ENCODE measurements around the gene DFFB.

DNA sequence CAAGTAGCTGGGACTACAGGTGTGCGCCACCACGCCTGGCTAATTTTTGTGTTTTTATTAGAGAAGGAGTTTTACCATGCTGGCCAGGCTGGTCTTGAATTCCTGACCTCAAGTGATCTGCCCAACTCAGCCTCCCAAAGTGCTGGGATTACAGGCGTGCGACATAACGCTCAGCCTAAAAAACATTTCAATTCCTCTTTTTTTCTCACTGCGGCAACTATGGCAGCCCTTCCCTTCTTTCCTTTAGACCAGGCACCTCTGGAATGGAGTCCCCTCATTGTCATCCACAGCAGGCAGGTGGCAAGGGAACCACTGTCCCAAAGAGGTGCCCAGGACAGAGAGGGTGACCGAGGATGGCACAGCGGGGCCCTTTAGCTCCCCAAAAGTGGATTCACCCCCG is 14.4 kb upstream of the DFFB start:
- TF ChIP-seq ARNT (IDR thresholded peaks at IDR 0.05): no peak
- TF ChIP-seq BRD9 (IDR thresholded peaks at IDR 0.05; ENCODE audit: low read depth, partially characterized antibody): no peak
- no peak for TF ChIP-seq HDAC2 (IDR thresholded peaks at IDR 0.05)
- TF ChIP-seq POLR2A (conservative IDR thresholded peaks at IDR 0.05): no peak
- TF ChIP-seq, protein P1, sequence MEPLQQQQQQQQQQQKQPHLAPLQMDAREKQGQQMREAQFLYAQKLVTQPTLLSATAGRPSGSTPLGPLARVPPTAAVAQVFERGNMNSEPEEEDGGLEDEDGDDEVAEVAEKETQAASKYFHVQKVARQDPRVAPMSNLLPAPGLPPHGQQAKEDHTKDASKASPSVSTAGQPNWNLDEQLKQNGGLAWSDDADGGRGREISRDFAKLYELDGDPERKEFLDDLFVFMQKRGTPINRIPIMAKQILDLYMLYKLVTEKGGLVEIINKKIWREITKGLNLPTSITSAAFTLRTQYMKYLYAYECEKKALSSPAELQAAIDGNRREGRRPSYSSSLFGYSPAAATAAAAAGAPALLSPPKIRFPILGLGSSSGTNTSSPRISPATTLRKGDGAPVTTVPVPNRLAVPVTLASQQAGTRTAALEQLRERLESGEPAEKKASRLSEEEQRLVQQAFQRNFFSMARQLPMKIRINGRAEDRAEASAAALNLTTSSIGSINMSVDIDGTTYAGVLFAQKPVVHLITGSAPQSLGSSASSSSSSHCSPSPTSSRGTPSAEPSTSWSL (CRISPR knock-in tag; IDR thresholded peaks at IDR 0.05; ENCODE audit: borderline replicate concordance): no peak

Measured in K562 (cell line).